HG03354 (cell line): Measurements from ENCODE around the gene ALG8.
"Not testable (repeated sequence)": the region's sequence is repeated elsewhere in the genome, so short reads cannot be mapped to it uniquely, and the experiment has no call there.

ENCODE experiments used
- ATAC-seq: cut with Tn5 transposase; IDR thresholded peaks from one replicate; pipeline ENCODE4 v1.9.1; 2021; ENCODE audit warnings: mild to moderate bottlenecking; ENCODE audit not compliant: unreplicated experiment, poor library complexity, severe bottlenecking

Gene ALG8

GRCh38 chr11:78139422-78140391 is at the start of gene ALG8:
TSS of gene ALG8 (minus strand) at chr11:78139626. CDS start at chr11:78139588, 38 bp downstream.
- peak; percentile 96 for ATAC-seq

GRCh38 chr11:78188286-78189173 is 49.1 kb upstream of the ALG8 start, which contains the start of the genes KCTD21 and USP35:
TSS of gene KCTD21 (minus strand) at chr11:78188626. CDS start at chr11:78174554, 14,072 bp downstream.
TSS of gene USP35 (plus strand) at chr11:78188919. CDS start at chr11:78196246, 7,327 bp downstream.
- ATAC-seq: peak; percentile 98

- peak; percentile 24 for ATAC-seq
Measured at GRCh38 chr11:78187366-78188285, 48.2 kb upstream of the ALG8 start.

GRCh38 chr11:78181185-78181584 is 41.8 kb upstream of the ALG8 start:
- no peak for ATAC-seq

- no peak for ATAC-seq
Measured at GRCh38 chr11:78180751-78181150, 41.3 kb upstream of the ALG8 start.

GRCh38 chr11:78179459-78180071 is 40.1 kb upstream of the ALG8 start:
- no peak for ATAC-seq

- ATAC-seq: no peak
Measured at GRCh38 chr11:78177216-78177615, 37.8 kb upstream of the ALG8 start.

GRCh38 chr11:78176605-78177141 is 37.2 kb upstream of the ALG8 start:
- no peak for ATAC-seq

GRCh38 chr11:78175862-78176261 is 36.4 kb upstream of the ALG8 start:
- not testable (repeated sequence) for ATAC-seq

GRCh38 chr11:78171951-78172350 is 32.5 kb upstream of the ALG8 start:
- ATAC-seq: no peak

GRCh38 chr11:78170874-78171549 is 31.6 kb upstream of the ALG8 start:
- ATAC-seq: no peak

- ATAC-seq: no peak
Measured at GRCh38 chr11:78170413-78170812, 31.0 kb upstream of the ALG8 start.

- no peak for ATAC-seq
Measured at GRCh38 chr11:78168539-78169477, 29.4 kb upstream of the ALG8 start.

GRCh38 chr11:78166855-78167469 is 27.5 kb upstream of the ALG8 start:
- no peak for ATAC-seq

GRCh38 chr11:78164471-78164870 is 25.0 kb upstream of the ALG8 start:
- no peak for ATAC-seq

GRCh38 chr11:78163828-78164227 is 24.4 kb upstream of the ALG8 start:
- ATAC-seq: no peak
